HEK293 (cell line): Measurements from ENCODE around the gene GCNT4.

Experiments
- GLI4 ChIP-seq: fragments of 450-650 bp; formaldehyde crosslinking; IDR thresholded peaks from 2 replicates; pipeline ENCODE4 v1.5.1; 2016; ENCODE audit warnings: missing biosample characterization, missing genetic modification characterization
- MYNN ChIP-seq: fragments of 450-650 bp; formaldehyde crosslinking; IDR thresholded peaks from 2 replicates; pipeline ENCODE4 v1.5.1; 2016; ENCODE audit warnings: missing biosample characterization, missing genetic modification characterization, borderline replicate concordance
- PATZ1 ChIP-seq: fragments of 450-650 bp; formaldehyde crosslinking; IDR thresholded peaks from 2 replicates; pipeline ENCODE4 v1.5.1; 2016; ENCODE audit warnings: missing biosample characterization, missing genetic modification characterization
- SETDB1 ChIP-seq: IDR thresholded peaks from one replicate; pipeline ENCODE4 v1.6.1; 2017; ENCODE audit warnings: mild to moderate bottlenecking, low read length, moderate library complexity, mixed read lengths; ENCODE audit not compliant: insufficient read length
- SP2 ChIP-seq: fragments of 450-650 bp; formaldehyde crosslinking; IDR thresholded peaks from 2 replicates; pipeline ENCODE4 v1.5.1; 2016; ENCODE audit warnings: missing biosample characterization, missing genetic modification characterization
- ZBTB1 ChIP-seq: fragments of 450-650 bp; formaldehyde crosslinking; IDR thresholded peaks from 2 replicates; pipeline ENCODE4 v1.5.1; 2016; ENCODE audit warnings: missing biosample characterization, missing genetic modification characterization
- ZBTB17 ChIP-seq: fragments of 450-650 bp; formaldehyde crosslinking; IDR thresholded peaks from 2 replicates; pipeline ENCODE4 v1.5.1; 2016; ENCODE audit warnings: missing biosample characterization, missing genetic modification characterization
- ZBTB26 ChIP-seq: fragments of 450-650 bp; formaldehyde crosslinking; optimal IDR thresholded peaks from 2 replicates; pipeline ENCODE3; 2016; ENCODE audit warnings: missing biosample characterization, mild to moderate bottlenecking, missing genetic modification characterization
- ZBTB49 ChIP-seq: fragments of 450-650 bp; formaldehyde crosslinking; IDR thresholded peaks from 2 replicates; pipeline ENCODE4 v1.5.1; 2016; ENCODE audit warnings: missing biosample characterization, missing genetic modification characterization, low read depth
- ZFHX2 ChIP-seq: fragments of 450-650 bp; formaldehyde crosslinking; conservative IDR thresholded peaks from 2 replicates; pipeline ENCODE4 v1.5.1; 2016; ENCODE audit warnings: missing biosample characterization, missing genetic modification characterization
- ZNF184 ChIP-seq: fragments of 450-650 bp; IDR thresholded peaks from 2 replicates; pipeline ENCODE4 v1.5.1; 2018; ENCODE audit warnings: missing biosample characterization, mild to moderate bottlenecking, missing genetic modification characterization
- ZNF23 ChIP-seq: fragments of 450-650 bp; formaldehyde crosslinking; IDR thresholded peaks from 2 replicates; pipeline ENCODE4 v1.5.1; 2016; ENCODE audit warnings: missing biosample characterization, missing genetic modification characterization, borderline replicate concordance
- ZNF404 ChIP-seq: fragments of 450-650 bp; formaldehyde crosslinking; IDR thresholded peaks from 2 replicates; pipeline ENCODE4 v1.5.1; 2017; ENCODE audit warnings: missing biosample characterization, missing genetic modification characterization
- ZNF416 ChIP-seq: fragments of 450-650 bp; formaldehyde crosslinking; IDR thresholded peaks from 2 replicates; pipeline ENCODE4 v1.5.1; 2016; ENCODE audit warnings: missing biosample characterization, missing genetic modification characterization
- ZNF449 ChIP-seq: fragments of 450-650 bp; formaldehyde crosslinking; IDR thresholded peaks from 2 replicates; pipeline ENCODE4 v1.5.1; 2017; ENCODE audit warnings: missing biosample characterization, mild to moderate bottlenecking, missing genetic modification characterization, moderate library complexity
- ZNF529 ChIP-seq: fragments of 450-650 bp; formaldehyde crosslinking; IDR thresholded peaks from 2 replicates; pipeline ENCODE4 v1.5.1; 2017; ENCODE audit warnings: missing genetic modification characterization, missing biosample characterization; ENCODE audit not compliant: insufficient replicate concordance
- ZNF76 ChIP-seq: fragments of 450-650 bp; formaldehyde crosslinking; IDR thresholded peaks from 2 replicates; pipeline ENCODE4; 2016; ENCODE audit warnings: low read depth, missing biosample characterization, missing genetic modification characterization, borderline replicate concordance
- ZNF776 ChIP-seq: fragments of 450-650 bp; formaldehyde crosslinking; IDR thresholded peaks from 2 replicates; pipeline ENCODE4 v1.5.0; 2017; ENCODE audit warnings: missing biosample characterization, missing genetic modification characterization, borderline replicate concordance
- ZNF837 ChIP-seq: fragments of 450-650 bp; formaldehyde crosslinking; IDR thresholded peaks from 2 replicates; pipeline ENCODE4 v1.5.1; 2016; ENCODE audit warnings: missing biosample characterization, missing genetic modification characterization
- ZSCAN23 ChIP-seq: fragments of 450-650 bp; formaldehyde crosslinking; IDR thresholded peaks from 2 replicates; pipeline ENCODE4 v1.5.1; 2016; ENCODE audit warnings: missing biosample characterization, missing genetic modification characterization
- TF ChIP-seq, protein P1 (sequence below): fragments of 450-650 bp; formaldehyde crosslinking; IDR thresholded peaks from 2 replicates; pipeline ENCODE4 v1.5.1; 2016; ENCODE audit warnings: missing biosample characterization, missing genetic modification characterization
- TF ChIP-seq, protein P2 (sequence below): fragments of 450-650 bp; formaldehyde crosslinking; IDR thresholded peaks from 2 replicates; pipeline ENCODE4 v1.5.1; 2016; ENCODE audit warnings: missing biosample characterization, missing genetic modification characterization
- TF ChIP-seq, protein P3 (sequence below): fragments of 450-650 bp; formaldehyde crosslinking; IDR thresholded peaks from 2 replicates; pipeline ENCODE4 v1.5.1; 2016; ENCODE audit warnings: missing biosample characterization, missing genetic modification characterization

GCNT4 gene

GRCh38 chr5:75052192-75053053 is at the start of gene GCNT4 (continued):
- TF ChIP-seq ZNF23 (tag by site-specific recombination): no peak
- TF ChIP-seq SP2 (tag by site-specific recombination): no peak
- TF ChIP-seq GLI4 (tag by site-specific recombination): no peak
- TF ChIP-seq ZNF776: no peak
- no peak for TF ChIP-seq ZNF184 (tag by site-specific recombination)
- TF ChIP-seq ZBTB17 (tag by site-specific recombination): peak; percentile 59
- TF ChIP-seq ZNF416 (tag by site-specific recombination): no peak
- TF ChIP-seq ZSCAN23 (tag by site-specific recombination): no peak
- TF ChIP-seq ZNF449 (tag by site-specific recombination): peak; percentile 11; the same call in 1 of the 2 replicates
- TF ChIP-seq ZFHX2 (tag by site-specific recombination): no peak
- TF ChIP-seq ZBTB26: peak; percentile 64
- TF ChIP-seq, protein P1, sequence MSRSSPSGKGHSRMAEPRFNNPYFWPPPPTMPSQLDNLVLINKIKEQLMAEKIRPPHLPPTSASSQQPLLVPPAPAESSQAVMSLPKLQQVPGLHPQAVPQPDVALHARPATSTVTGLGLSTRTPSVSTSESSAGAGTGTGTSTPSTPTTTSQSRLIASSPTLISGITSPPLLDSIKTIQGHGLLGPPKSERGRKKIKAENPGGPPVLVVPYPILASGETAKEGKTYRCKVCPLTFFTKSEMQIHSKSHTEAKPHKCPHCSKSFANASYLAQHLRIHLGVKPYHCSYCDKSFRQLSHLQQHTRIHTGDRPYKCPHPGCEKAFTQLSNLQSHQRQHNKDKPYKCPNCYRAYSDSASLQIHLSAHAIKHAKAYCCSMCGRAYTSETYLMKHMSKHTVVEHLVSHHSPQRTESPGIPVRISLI (tag by site-specific recombination): 0 out of 2 replicates have a peak, but pooled peaks have one; percentile 33
- TF ChIP-seq ZBTB49 (tag by site-specific recombination): no peak
- TF ChIP-seq ZNF76 (tag by site-specific recombination): peak; percentile 81; the same call in 1 of the 2 replicates
- TF ChIP-seq ZNF529 (tag by site-specific recombination): no peak
- TF ChIP-seq, protein P2, sequence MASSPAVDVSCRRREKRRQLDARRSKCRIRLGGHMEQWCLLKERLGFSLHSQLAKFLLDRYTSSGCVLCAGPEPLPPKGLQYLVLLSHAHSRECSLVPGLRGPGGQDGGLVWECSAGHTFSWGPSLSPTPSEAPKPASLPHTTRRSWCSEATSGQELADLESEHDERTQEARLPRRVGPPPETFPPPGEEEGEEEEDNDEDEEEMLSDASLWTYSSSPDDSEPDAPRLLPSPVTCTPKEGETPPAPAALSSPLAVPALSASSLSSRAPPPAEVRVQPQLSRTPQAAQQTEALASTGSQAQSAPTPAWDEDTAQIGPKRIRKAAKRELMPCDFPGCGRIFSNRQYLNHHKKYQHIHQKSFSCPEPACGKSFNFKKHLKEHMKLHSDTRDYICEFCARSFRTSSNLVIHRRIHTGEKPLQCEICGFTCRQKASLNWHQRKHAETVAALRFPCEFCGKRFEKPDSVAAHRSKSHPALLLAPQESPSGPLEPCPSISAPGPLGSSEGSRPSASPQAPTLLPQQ (tag by site-specific recombination): no peak
- TF ChIP-seq, protein P3, sequence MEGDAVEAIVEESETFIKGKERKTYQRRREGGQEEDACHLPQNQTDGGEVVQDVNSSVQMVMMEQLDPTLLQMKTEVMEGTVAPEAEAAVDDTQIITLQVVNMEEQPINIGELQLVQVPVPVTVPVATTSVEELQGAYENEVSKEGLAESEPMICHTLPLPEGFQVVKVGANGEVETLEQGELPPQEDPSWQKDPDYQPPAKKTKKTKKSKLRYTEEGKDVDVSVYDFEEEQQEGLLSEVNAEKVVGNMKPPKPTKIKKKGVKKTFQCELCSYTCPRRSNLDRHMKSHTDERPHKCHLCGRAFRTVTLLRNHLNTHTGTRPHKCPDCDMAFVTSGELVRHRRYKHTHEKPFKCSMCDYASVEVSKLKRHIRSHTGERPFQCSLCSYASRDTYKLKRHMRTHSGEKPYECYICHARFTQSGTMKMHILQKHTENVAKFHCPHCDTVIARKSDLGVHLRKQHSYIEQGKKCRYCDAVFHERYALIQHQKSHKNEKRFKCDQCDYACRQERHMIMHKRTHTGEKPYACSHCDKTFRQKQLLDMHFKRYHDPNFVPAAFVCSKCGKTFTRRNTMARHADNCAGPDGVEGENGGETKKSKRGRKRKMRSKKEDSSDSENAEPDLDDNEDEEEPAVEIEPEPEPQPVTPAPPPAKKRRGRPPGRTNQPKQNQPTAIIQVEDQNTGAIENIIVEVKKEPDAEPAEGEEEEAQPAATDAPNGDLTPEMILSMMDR (tag by site-specific recombination): peak; percentile 48
- no peak for TF ChIP-seq SETDB1
- no peak for TF ChIP-seq MYNN (tag by site-specific recombination)
- TF ChIP-seq PATZ1 (tag by site-specific recombination): peak; percentile 82
- no peak for TF ChIP-seq ZNF837
- TF ChIP-seq ZNF404 (tag by site-specific recombination): no peak
- no peak for TF ChIP-seq ZBTB1 (tag by site-specific recombination)
